HepG2 (cell line): Measurements from ENCODE around the gene FSD1. TPM values are rescaled to one million over a fixed set of nuclear protein-coding genes. Genes with fewer than 3 reads are reported as not detected.

Experiments
- ATAC-seq: fragments of 200-7000 bp; cut with Tn5 transposase; 3 replicates; pipeline ENCODE4 v1.9.1; 2020; ENCODE audit warnings: mild to moderate bottlenecking, moderate library complexity
- BruUV-seq: library from RNA; stranded (reverse); fragments of 400-500 nt; replicated peaks from 2 replicates; lab custom pipeline; 2021; lab: Mats Ljungman, UMichigan
- CTCF ChIA-PET: fragments of 300-600 bp; formaldehyde crosslinking; extraction: SDS; loops from one replicate; lab custom pipeline; 2021; ENCODE audit warnings: low total read pairs, inconsistent platforms, low intra/inter-chr PET ratio; lab: Yijun Ruan, JAX
- POLR2A ChIA-PET: fragments of 350-600 bp; sonication (Branson Sonifier 250); formaldehyde crosslinking; loops from one replicate; lab custom pipeline; 2020; ENCODE audit warnings: antibody characterized with exemption, inconsistent platforms; lab: Yijun Ruan, JAX
- DNase-seq: peaks from one replicate; pipeline ENCODE4 v3.0.0-alpha.2; 2015; ENCODE audit warnings: low spot score
- FAIRE-seq: peaks from 3 replicates; lab custom pipeline; 2011; peaks lifted over from hg19 to GRCh38; lab: Jason Lieb, UNC
- H2AFZ ChIP-seq: one replicate; pipeline ENCODE4 v1.6.1; 2011; ENCODE audit warnings: low read length, inconsistent platforms
- H3K27ac ChIP-seq: fragments of 300-600 bp; 3 replicates; pipeline ENCODE4 v1.8.0; 2011; ENCODE audit warnings: mixed run types, mild to moderate bottlenecking, mixed read lengths, low read length, inconsistent platforms; ENCODE audit not compliant: insufficient read depth; ENCODE audit errors: extremely low read length
- H3K27me3 ChIP-seq, 2 experiments: fragments of 200-600 bp in 1 of 2; 2 replicates in 1 of 2; 3 replicates in 1 of 2; pipeline versions ENCODE4 v1.6.0 to v1.8.0; 2011; ENCODE audit warnings: low read length in 2 of 2, mild to moderate bottlenecking in 2 of 2, moderate library complexity in 2 of 2, inconsistent platforms in 1 of 2; ENCODE audit not compliant: insufficient read depth in 2 of 2, control insufficient read depth in 1 of 2
- H3K36me3 ChIP-seq, 2 experiments: fragments of 200-600 bp in 1 of 2; replicated peaks in 1 of 2; 2 replicates in 1 of 2; 3 replicates in 1 of 2; pipeline versions ENCODE4 v1.5.1 to v1.8.0; 2011; ENCODE audit warnings: low read length in 2 of 2, inconsistent platforms in 1 of 2; ENCODE audit not compliant: insufficient read depth in 2 of 2, control insufficient read depth in 1 of 2
- H3K4me1 ChIP-seq: 2 replicates; pipeline ENCODE4 v1.5.1; 2012; ENCODE audit warnings: low read length, inconsistent platforms; ENCODE audit not compliant: insufficient read depth
- H3K4me2 ChIP-seq: 2 replicates; pipeline ENCODE4 v1.6.0; 2011; ENCODE audit warnings: low read depth, low read length, inconsistent platforms
- H3K4me3 ChIP-seq, 3 experiments: fragments of 200-600 bp in 1 of 3; sonication (generic), shearing (Covaris generic) in 1 of 3; replicated peaks in 1 of 3; 2 replicates each; pipeline ENCODE4 v1.5.1; 2011 to 2016; ENCODE audit warnings: low read length in 3 of 3, inconsistent platforms in 2 of 3, low read depth in 2 of 3, mild to moderate bottlenecking in 2 of 3, control low read depth in 1 of 3, mixed read lengths in 1 of 3; ENCODE audit not compliant: insufficient read depth in 1 of 3
- H3K79me2 ChIP-seq: one replicate; pipeline ENCODE4 v1.6.1; 2011; ENCODE audit warnings: low read length, inconsistent platforms; ENCODE audit not compliant: insufficient read depth
- H3K9ac ChIP-seq: 2 replicates; pipeline ENCODE4 v1.6.0; 2011; ENCODE audit warnings: mild to moderate bottlenecking, low read depth, low read length, inconsistent platforms; ENCODE audit not compliant: insufficient read depth
- H3K9me3 ChIP-seq: 2 replicates; pipeline ENCODE4 v1.5.1; 2012; ENCODE audit warnings: mild to moderate bottlenecking, low read length
- H4K20me1 ChIP-seq: 2 replicates; pipeline ENCODE4 v1.6.0; 2011; ENCODE audit warnings: inconsistent platforms, mild to moderate bottlenecking, low read length, moderate library complexity; ENCODE audit not compliant: insufficient read depth
- ISX ChIP-seq: sonication (generic); formaldehyde crosslinking; conservative IDR thresholded peaks from 2 replicates; pipeline ENCODE4 v1.5.0; 2020; ENCODE audit warnings: missing genetic modification reagents
- MTF2 ChIP-seq: sonication (generic); formaldehyde crosslinking; IDR thresholded peaks from 2 replicates; pipeline ENCODE4 v1.5.0; 2020; ENCODE audit warnings: missing genetic modification reagents, borderline replicate concordance
- NFIB ChIP-seq: sonication (generic); formaldehyde crosslinking; IDR thresholded peaks from 2 replicates; pipeline ENCODE4 v1.9.0; 2021; ENCODE audit warnings: missing genetic modification reagents, mild to moderate bottlenecking, borderline replicate concordance
- REPIN1 ChIP-seq: sonication (generic); formaldehyde crosslinking; IDR thresholded peaks from 2 replicates; pipeline ENCODE4 v1.8.0; 2022; ENCODE audit warnings: missing genetic modification reagents, low read depth, mild to moderate bottlenecking, borderline replicate concordance
- SAFB2 ChIP-seq: sonication (generic); formaldehyde crosslinking; IDR thresholded peaks from 2 replicates; pipeline ENCODE4 v1.5.1; 2020; ENCODE audit warnings: missing genetic modification reagents, low read depth, mild to moderate bottlenecking, borderline replicate concordance
- SATB2 ChIP-seq: sonication (generic); formaldehyde crosslinking; IDR thresholded peaks from 2 replicates; pipeline ENCODE4 v1.5.0; 2020; ENCODE audit warnings: missing genetic modification reagents
- STAG1 ChIP-seq: sonication (generic); formaldehyde crosslinking; IDR thresholded peaks from 2 replicates; pipeline ENCODE4 v1.4.0; 2020; ENCODE audit warnings: missing genetic modification reagents
- ZFAT ChIP-seq: sonication (generic); formaldehyde crosslinking; conservative IDR thresholded peaks from 2 replicates; pipeline ENCODE4 v1.8.1; 2023; ENCODE audit warnings: missing genetic modification reagents, inconsistent platforms
- ZKSCAN8 ChIP-seq: IDR thresholded peaks from 2 replicates; pipeline ENCODE4 v1.6.1; 2016; ENCODE audit warnings: borderline replicate concordance, missing genetic modification reagents, missing compliant biosample characterization
- ZNF282 ChIP-seq: fragments of 450-650 bp; IDR thresholded peaks from 2 replicates; pipeline ENCODE4 v1.6.1; 2018; ENCODE audit not compliant: partially characterized antibody
- WGBS: methylation state at CpG from one replicate; pipeline ENCODE4 v1.1.6; 2017; ENCODE audit warnings: low lambda C conversion rate; 5-methylcytosine and 5-hydroxymethylcytosine counted together
- in situ Hi-C: cut with HindIII; loops from 2 replicates; pipeline ENCODE4 v1.10.0; 2017; ENCODE audit warnings: low pct_unique_long_range_greater_than_20kb; ENCODE audit not compliant: extremely low pct_ligation_motif_present
- intact Hi-C: fragments of 100-400 bp; cut with micrococcal nuclease; formaldehyde crosslinking; loops from one replicate; pipeline ENCODE4 v1.10.0; 2022; ENCODE audit not compliant: unreplicated experiment
- polyA plus RNA-seq, 8 experiments: library from polyadenylated mRNA; depleted of rRNA in 3 of 8; stranded (reverse) in 7 of 8; unstranded in 1 of 8; fragments of >200 nt; fragmentation: Illumina TruSeq in 4 of 8; extraction: Trizol in 4 of 8; gene quantifications; 2 replicates each; pipeline versions ENCODE4 v1.2.1 to v1.2.3, GENCODE V29; 2011 to 2016; ENCODE audit warnings: low read depth in 4 of 8, missing spikeins in 1 of 8, mixed read lengths in 1 of 8; ENCODE audit not compliant: insufficient read depth in 1 of 8
- total RNA-seq, 5 experiments: library from RNA; depleted of rRNA; stranded (reverse); fragments of >200 nt; fragmentation: Illumina TruSeq; extraction: Trizol; gene quantifications; 2 replicates each; pipeline ENCODE4 v1.2.3, GENCODE V29; 2016; ENCODE audit warnings: low read depth in 1 of 5
- TF ChIP-seq, protein P1 (sequence below): sonication (generic); formaldehyde crosslinking; IDR thresholded peaks from 2 replicates; pipeline ENCODE4 v1.4.0; 2020; ENCODE audit warnings: missing genetic modification reagents
- TF ChIP-seq, protein P2 (sequence below): sonication (generic); formaldehyde crosslinking; IDR thresholded peaks from 2 replicates; pipeline ENCODE4 v1.4.0; 2020; ENCODE audit warnings: missing genetic modification reagents, borderline replicate concordance
- TF ChIP-seq, protein P3 (sequence below): sonication (generic); formaldehyde crosslinking; IDR thresholded peaks from 2 replicates; pipeline ENCODE4 v1.4.0; 2020; ENCODE audit warnings: low read depth, mild to moderate bottlenecking, missing genetic modification reagents
- TF ChIP-seq, protein P4 (sequence below): sonication (generic); formaldehyde crosslinking; IDR thresholded peaks from 2 replicates; pipeline ENCODE4 v1.4.0; 2020; ENCODE audit warnings: mild to moderate bottlenecking, missing genetic modification reagents

FSD1 gene
- total and polyA plus RNA-seq, 2 of the 13 experiments (the other 11 are each of a cell fraction or from before 2014, with no cell fraction given) = 0.29 to 0.66 TPM

DNA sequence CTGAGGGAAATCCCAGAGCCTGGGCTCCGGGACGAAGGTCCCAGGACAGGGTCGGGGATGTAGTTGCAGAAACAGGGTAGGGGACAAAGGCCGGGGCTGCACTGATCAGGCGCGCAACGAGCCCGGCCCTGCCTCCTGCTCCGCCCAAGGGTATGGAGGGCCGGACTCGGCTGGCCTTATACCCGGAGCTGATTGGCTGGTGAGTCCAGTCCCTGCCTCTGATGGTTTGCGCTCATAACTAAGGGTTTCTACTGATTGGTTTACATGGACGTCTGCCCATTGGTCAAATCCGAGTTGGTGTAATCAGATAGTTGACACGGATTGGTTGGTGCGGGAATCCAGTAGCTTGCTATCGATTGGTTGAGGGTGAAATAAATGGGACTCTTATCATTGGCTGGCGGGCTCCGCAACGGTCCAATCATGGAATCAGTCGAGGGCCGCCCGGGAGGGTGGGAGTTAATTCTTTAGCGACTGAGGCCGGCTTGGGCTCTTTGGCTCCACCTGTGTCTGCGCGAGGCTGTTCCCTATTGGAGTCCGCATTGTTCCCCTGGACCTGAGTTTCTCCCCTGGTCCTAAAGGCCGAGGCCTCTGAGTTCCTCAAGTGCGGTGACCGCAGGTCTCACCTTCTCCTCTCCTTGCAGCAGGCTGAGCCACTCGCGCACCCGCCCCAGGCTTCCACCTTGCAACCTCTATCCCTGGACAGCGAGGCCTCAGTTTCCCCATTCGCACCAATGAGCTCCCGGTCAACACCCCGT is 38.4 kb downstream of the FSD1 start:
- WGBS = 0% methylated on average over 14 of the region's 39 CpGs
- intact Hi-C loops (loop anchor here (1.0 to 5.0 kb wide), 3 partner anchors 32 to 715 kb away; partner anchors contain the start of gene CACTIN), in situ Hi-C loops (no loop called here)
- no TSS peak for BruUV-seq
- H3K27ac ChIP-seq = peak overlapping the region; percentile 98
- peak; percentile 100 for DNase-seq
- H3K4me3 ChIP-seq = peak overlapping the region; percentile 69 to 88 (median 88)
- ATAC-seq = peak; percentile 93
- H3K9ac ChIP-seq = peak overlapping the region; percentile 88
- H3K36me3 ChIP-seq = no peaks in the 10 kb centered on the region
- H4K20me1 ChIP-seq = no peaks in the 10 kb centered on the region
- no peak overlapping the region for H2AFZ ChIP-seq
- peak overlapping the region; percentile 99 for H3K4me2 ChIP-seq
- no peaks in the 10 kb centered on the region for H3K9me3 ChIP-seq
- H3K79me2 ChIP-seq = peaks cover 3% of the 10 kb centered on the region
- peak; percentile 100 for FAIRE-seq
- CTCF ChIA-PET = no interaction called here
- POLR2A ChIA-PET = interaction anchor here (0.8 to 4.7 kb wide), 38 partner anchors 10 to 284 kb away, joined by 3 to 66 read pairs (median 4); partner anchors contain the start of genes CHAF1A, HDGFL2, LRG1 and PLIN5
- H3K27me3 ChIP-seq = no peaks in the 10 kb centered on the region; a peak in 1 of 5 replicates
- H3K4me1 ChIP-seq = peaks cover 55% of the 10 kb centered on the region
- peak; percentile 52; the same call in 1 of the 2 replicates for TF ChIP-seq REPIN1 (CRISPR knock-in tag)
- no peak for TF ChIP-seq STAG1
- TF ChIP-seq, protein P1, sequence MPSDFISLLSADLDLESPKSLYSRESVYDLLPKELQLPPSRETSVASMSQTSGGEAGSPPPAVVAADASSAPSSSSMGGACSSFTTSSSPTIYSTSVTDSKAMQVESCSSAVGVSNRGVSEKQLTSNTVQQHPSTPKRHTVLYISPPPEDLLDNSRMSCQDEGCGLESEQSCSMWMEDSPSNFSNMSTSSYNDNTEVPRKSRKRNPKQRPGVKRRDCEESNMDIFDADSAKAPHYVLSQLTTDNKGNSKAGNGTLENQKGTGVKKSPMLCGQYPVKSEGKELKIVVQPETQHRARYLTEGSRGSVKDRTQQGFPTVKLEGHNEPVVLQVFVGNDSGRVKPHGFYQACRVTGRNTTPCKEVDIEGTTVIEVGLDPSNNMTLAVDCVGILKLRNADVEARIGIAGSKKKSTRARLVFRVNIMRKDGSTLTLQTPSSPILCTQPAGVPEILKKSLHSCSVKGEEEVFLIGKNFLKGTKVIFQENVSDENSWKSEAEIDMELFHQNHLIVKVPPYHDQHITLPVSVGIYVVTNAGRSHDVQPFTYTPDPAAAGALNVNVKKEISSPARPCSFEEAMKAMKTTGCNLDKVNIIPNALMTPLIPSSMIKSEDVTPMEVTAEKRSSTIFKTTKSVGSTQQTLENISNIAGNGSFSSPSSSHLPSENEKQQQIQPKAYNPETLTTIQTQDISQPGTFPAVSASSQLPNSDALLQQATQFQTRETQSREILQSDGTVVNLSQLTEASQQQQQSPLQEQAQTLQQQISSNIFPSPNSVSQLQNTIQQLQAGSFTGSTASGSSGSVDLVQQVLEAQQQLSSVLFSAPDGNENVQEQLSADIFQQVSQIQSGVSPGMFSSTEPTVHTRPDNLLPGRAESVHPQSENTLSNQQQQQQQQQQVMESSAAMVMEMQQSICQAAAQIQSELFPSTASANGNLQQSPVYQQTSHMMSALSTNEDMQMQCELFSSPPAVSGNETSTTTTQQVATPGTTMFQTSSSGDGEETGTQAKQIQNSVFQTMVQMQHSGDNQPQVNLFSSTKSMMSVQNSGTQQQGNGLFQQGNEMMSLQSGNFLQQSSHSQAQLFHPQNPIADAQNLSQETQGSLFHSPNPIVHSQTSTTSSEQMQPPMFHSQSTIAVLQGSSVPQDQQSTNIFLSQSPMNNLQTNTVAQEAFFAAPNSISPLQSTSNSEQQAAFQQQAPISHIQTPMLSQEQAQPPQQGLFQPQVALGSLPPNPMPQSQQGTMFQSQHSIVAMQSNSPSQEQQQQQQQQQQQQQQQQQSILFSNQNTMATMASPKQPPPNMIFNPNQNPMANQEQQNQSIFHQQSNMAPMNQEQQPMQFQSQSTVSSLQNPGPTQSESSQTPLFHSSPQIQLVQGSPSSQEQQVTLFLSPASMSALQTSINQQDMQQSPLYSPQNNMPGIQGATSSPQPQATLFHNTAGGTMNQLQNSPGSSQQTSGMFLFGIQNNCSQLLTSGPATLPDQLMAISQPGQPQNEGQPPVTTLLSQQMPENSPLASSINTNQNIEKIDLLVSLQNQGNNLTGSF (CRISPR knock-in tag) = 0 out of 2 replicates have a peak, but pooled peaks have one; percentile 32
- TF ChIP-seq, protein P2, sequence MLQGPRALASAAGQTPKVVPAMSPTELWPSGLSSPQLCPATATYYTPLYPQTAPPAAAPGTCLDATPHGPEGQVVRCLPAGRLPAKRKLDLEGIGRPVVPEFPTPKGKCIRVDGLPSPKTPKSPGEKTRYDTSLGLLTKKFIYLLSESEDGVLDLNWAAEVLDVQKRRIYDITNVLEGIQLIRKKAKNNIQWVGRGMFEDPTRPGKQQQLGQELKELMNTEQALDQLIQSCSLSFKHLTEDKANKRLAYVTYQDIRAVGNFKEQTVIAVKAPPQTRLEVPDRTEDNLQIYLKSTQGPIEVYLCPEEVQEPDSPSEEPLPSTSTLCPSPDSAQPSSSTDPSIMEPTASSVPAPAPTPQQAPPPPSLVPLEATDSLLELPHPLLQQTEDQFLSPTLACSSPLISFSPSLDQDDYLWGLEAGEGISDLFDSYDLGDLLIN (CRISPR knock-in tag) = no peak
- no peak for TF ChIP-seq SAFB2 (CRISPR knock-in tag)
- TF ChIP-seq, protein P3, sequence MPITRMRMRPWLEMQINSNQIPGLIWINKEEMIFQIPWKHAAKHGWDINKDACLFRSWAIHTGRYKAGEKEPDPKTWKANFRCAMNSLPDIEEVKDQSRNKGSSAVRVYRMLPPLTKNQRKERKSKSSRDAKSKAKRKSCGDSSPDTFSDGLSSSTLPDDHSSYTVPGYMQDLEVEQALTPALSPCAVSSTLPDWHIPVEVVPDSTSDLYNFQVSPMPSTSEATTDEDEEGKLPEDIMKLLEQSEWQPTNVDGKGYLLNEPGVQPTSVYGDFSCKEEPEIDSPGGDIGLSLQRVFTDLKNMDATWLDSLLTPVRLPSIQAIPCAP (CRISPR knock-in tag) = no peak
- no peak for TF ChIP-seq ZNF282
- TF ChIP-seq ZKSCAN8 (CRISPR knock-in tag) = no peak
- TF ChIP-seq SATB2 (CRISPR knock-in tag) = no peak
- TF ChIP-seq ISX = no peak; the same call in 1 of the 2 replicates
- no peak for TF ChIP-seq ZFAT (CRISPR knock-in tag)
- TF ChIP-seq, protein P4, sequence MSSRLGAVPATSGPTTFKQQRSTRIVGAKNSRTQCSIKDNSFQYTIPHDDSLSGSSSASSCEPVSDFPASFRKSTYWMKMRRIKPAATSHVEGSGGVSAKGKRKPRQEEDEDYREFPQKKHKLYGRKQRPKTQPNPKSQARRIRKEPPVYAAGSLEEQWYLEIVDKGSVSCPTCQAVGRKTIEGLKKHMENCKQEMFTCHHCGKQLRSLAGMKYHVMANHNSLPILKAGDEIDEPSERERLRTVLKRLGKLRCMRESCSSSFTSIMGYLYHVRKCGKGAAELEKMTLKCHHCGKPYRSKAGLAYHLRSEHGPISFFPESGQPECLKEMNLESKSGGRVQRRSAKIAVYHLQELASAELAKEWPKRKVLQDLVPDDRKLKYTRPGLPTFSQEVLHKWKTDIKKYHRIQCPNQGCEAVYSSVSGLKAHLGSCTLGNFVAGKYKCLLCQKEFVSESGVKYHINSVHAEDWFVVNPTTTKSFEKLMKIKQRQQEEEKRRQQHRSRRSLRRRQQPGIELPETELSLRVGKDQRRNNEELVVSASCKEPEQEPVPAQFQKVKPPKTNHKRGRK (CRISPR knock-in tag) = no peak
- TF ChIP-seq MTF2 = no peak
- 0 out of 2 replicates have a peak, but pooled peaks have one; percentile 42 for TF ChIP-seq NFIB (CRISPR knock-in tag)
